H1 (cell line): ENCODE data around the gene NHEJ1. TPM values are rescaled to one million over a fixed set of nuclear protein-coding genes. Genes with fewer than 3 reads are reported as not detected.
A peak's percentile ranks its signal among the peaks of the same experiment; 100 is the strongest.

Source experiments
- CBX8 ChIP-seq: fragments of 300-800, 300-1000 bp; sonication (generic); IDR thresholded peaks from 2 replicates; pipeline ENCODE4 v1.7.1; 2016; ENCODE audit warnings: low read depth, low read length, borderline replicate concordance
- GABPA ChIP-seq: IDR thresholded peaks from 2 replicates; pipeline ENCODE4 v1.6.1; 2011; ENCODE audit warnings: mild to moderate bottlenecking, low read length, moderate library complexity, borderline replicate concordance; ENCODE audit not compliant: insufficient read depth
- JUN ChIP-seq: IDR thresholded peaks from 2 replicates; pipeline ENCODE4 v1.6.1; 2011; ENCODE audit warnings: low read depth, mild to moderate bottlenecking, improper control_type of control experiment, low read length
- NANOG ChIP-seq: IDR thresholded peaks from 2 replicates; pipeline ENCODE4 v1.6.1; 2011; ENCODE audit warnings: low read length, low read depth, mild to moderate bottlenecking, inconsistent platforms; ENCODE audit not compliant: insufficient read depth, poor library complexity, severe bottlenecking
- PHF8 ChIP-seq: fragments of 200-600 bp; sonication (generic); conservative IDR thresholded peaks from 2 replicates; pipeline ENCODE4 v1.7.1; 2012; ENCODE audit warnings: low read depth, mild to moderate bottlenecking, inconsistent platforms, low read length, moderate library complexity
- SIN3A ChIP-seq, 2 experiments: IDR thresholded peaks in 1 of 2; conservative IDR thresholded peaks in 1 of 2; 2 replicates each; pipeline ENCODE4 v1.6.1; 2011 to 2012; ENCODE audit warnings: low read length in 2 of 2, improper control_type of control experiment in 1 of 2, low read depth in 1 of 2, mild to moderate bottlenecking in 1 of 2
- polyA plus RNA-seq, 7 experiments: library from polyadenylated mRNA; depleted of rRNA in 3 of 7; stranded (reverse) in 5 of 7; unstranded in 2 of 7; fragments of >200 nt in 5 of 7; fragments of 200-250 nt in 2 of 7; gene quantifications; 1 replicate in 5 of 7; 2 replicates in 1 of 7; 4 replicates in 1 of 7; pipeline versions ENCODE4 v1.2.1 to v1.2.3, GENCODE V29; 2011 to 2013; ENCODE audit warnings: missing spikeins in 2 of 7, mixed read lengths in 2 of 7
- total RNA-seq: library from RNA; stranded (reverse); fragmentation: NEBNext Ultra II Directional; extraction: Animal tissue kit (Norgen Biotek cat#: 25700); gene quantifications from 2 replicates; pipeline ENCODE4 v1.2.1, GENCODE V29; 2021

Gene NHEJ1
- total and polyA plus RNA-seq, 2 of the 8 experiments (the other 6 are each of a cell fraction or from before 2014, with no cell fraction given) = 22.7 to 24.1 TPM

GRCh38 chr2:219060821-219061791, 99.5 kb downstream of the NHEJ1 start, which contains the start of gene IHH (continued):
- TF ChIP-seq GABPA (0 out of 2 replicates have a peak, but pooled peaks have one; percentile 31), JUN (no peak), CBX8 (peak; percentile 55; the same call in 1 of the 2 replicates), NANOG (no peak), PHF8 (no peak), SIN3A (conservative IDR thresholded peaks at IDR 0.05 in 1 of 2, IDR thresholded peaks at IDR 0.05 in 1 of 2; ENCODE audit: low read depth in 1 of 2, low read length in 2 of 2) (no peak)
